Measurements from ENCODE around the gene CPZ.

The CPZ gene

DNA sequence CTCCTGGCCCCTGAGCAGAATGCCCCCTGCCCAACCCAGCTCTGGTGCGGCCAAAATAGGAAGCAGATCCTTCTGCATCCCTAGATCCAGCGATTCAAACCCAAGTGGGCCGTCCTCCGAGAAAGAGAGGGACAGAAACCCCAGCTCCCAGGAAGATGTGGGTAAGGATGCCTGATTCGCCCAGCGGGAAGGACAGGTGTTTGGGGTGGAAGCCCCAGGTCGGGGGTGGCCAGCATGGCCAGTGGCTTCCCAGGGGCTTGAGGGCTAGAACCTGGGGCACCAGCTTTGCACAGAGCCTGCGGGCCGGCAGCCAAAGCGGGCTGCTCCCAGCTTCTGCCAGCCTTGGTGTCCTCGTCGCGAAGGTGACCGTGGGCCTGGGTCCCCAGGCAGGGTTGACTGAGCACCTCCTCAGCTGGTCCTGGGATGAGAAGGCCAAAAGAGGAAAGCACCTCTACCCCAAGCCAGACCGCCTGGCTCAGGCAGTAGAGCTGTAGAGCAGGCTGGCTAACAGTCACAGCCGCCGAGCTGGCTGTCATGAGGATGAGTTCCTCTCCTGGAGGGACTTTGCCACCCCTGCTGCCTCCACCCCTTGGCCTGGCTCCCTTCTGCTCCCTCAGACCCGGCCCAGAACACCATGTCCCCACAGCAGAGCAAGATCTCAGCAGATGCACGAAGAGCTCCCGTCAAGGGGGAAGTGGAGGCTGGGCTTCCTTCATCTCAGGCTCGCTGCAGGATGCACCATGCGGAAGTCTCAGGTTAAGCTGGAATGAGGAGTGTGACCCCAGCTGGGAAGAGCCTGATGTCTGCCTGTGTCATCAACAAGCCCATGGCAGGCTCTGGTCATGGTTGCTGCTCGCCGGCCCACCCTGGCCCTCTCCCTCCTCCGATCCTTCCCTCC is 59.9 kb downstream of the CPZ start:
- no peak for TF ChIP-seq REST (IDR thresholded peaks at IDR 0.05; ENCODE audit: insufficient read depth in 1 of 2, low read depth in 2 of 2, low read length in 2 of 2)
- no peak for TF ChIP-seq SIN3A (IDR thresholded peaks at IDR 0.05; ENCODE audit: borderline replicate concordance, insufficient read depth, low read length)
- no peak for TF ChIP-seq POLR2AphosphoS5 (IDR thresholded peaks at IDR 0.05; ENCODE audit: low read depth, low read length)
- TF ChIP-seq FOXP2 (optimal IDR thresholded peaks at IDR 0.05; ENCODE audit: borderline replicate concordance, extremely low read depth, extremely low read length, insufficient read depth) = no peak
- TF ChIP-seq TAF1 (IDR thresholded peaks at IDR 0.05; ENCODE audit: borderline replicate concordance, insufficient read depth, low read length) = no peak

DNA sequence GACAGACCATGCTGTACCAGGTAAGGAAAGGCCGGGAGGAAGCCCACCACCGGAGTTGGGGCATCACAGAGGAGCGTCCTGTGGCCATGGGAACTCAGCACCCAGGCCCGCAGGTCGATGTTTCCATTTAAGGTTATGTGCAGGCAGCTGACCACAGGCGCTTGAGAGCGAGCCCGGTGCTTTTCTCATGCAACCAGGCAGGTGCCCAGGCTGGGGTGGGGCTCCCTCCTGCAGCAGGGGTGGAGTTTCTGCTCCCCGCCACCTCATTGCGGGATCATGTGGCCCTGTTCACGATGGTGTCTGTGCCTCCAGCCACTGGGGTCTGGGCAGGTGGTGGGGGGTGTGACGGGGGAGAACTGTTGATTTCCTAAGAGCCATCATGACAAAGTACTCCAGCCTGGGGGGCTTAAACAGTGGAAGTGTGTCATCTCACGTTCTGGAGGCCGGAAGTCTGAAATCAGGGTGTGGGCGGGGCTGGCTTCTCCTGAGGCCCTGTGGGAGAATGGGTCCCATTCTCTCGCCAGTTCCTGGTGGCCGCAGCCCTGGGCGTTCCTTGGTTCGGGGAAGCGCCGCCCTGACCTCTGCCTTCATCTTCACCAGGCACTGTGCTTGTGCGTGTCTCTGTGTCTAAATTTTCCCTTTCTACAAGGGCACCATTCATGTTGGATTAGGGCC is 60.9 kb downstream of the CPZ start:
- TF ChIP-seq TAF1 (IDR thresholded peaks at IDR 0.05; ENCODE audit: borderline replicate concordance, insufficient read depth, low read length) (no peak), POLR2AphosphoS5 (IDR thresholded peaks at IDR 0.05; ENCODE audit: low read depth, low read length) (no peak), REST (IDR thresholded peaks at IDR 0.05; ENCODE audit: insufficient read depth in 1 of 2, low read depth in 2 of 2, low read length in 2 of 2) (no peak), SIN3A (IDR thresholded peaks at IDR 0.05; ENCODE audit: borderline replicate concordance, insufficient read depth, low read length) (no peak), FOXP2 (optimal IDR thresholded peaks at IDR 0.05; ENCODE audit: borderline replicate concordance, extremely low read depth, extremely low read length, insufficient read depth) (no peak)

DNA sequence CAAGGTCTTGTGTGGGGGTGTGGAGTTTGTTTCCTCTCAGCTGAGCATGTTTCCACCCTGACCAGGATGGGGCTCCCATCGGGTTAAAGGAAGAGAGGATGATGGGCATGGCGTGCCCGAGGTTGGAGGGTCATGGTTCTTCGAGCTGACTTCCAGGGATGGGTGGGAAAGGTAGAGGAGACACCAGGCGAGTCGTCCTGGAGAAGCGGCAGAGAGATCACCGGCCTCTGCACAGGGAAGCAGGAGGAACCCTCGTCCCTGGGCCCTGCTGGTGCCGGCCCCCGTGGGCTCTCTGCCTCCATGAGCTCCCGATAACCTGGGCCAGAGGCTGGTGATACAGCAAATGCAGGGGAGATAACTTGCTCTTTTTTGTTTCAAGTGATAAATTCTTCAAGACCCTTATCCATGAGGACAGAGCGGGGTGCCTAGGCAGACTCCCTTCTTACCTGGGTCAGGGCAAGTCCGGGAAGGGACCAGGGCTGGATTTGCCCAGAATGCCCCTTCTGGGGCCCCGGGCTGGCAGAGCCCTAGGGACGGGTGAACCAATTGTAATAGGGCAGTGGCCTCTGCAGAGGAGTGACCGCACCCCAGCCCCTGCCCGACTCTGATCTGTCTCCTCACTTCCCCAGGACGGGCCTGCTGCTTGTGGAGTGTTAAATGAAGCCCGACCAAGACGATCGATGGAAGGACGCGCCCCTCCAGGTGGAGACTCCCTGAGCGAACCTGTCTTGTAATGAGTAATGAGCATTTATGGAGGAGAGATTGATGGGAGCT is 63.0 kb downstream of the CPZ start:
- TF ChIP-seq POLR2AphosphoS5 (IDR thresholded peaks at IDR 0.05; ENCODE audit: low read depth, low read length) (no peak), SIN3A (IDR thresholded peaks at IDR 0.05; ENCODE audit: borderline replicate concordance, insufficient read depth, low read length) (no peak), FOXP2 (optimal IDR thresholded peaks at IDR 0.05; ENCODE audit: borderline replicate concordance, extremely low read depth, extremely low read length, insufficient read depth) (no peak), REST (IDR thresholded peaks at IDR 0.05; ENCODE audit: insufficient read depth in 1 of 2, low read depth in 2 of 2, low read length in 2 of 2) (no peak), TAF1 (IDR thresholded peaks at IDR 0.05; ENCODE audit: borderline replicate concordance, insufficient read depth, low read length) (no peak)

GRCh38 chr4:8656185-8656517 is 63.6 kb downstream of the CPZ start:
- no peak for TF ChIP-seq REST (IDR thresholded peaks at IDR 0.05; ENCODE audit: insufficient read depth in 1 of 2, low read depth in 2 of 2, low read length in 2 of 2)
- no peak for TF ChIP-seq POLR2AphosphoS5 (IDR thresholded peaks at IDR 0.05; ENCODE audit: low read depth, low read length)
- no peak for TF ChIP-seq TAF1 (IDR thresholded peaks at IDR 0.05; ENCODE audit: borderline replicate concordance, insufficient read depth, low read length)
- no peak for TF ChIP-seq SIN3A (IDR thresholded peaks at IDR 0.05; ENCODE audit: borderline replicate concordance, insufficient read depth, low read length)
- no peak for TF ChIP-seq FOXP2 (optimal IDR thresholded peaks at IDR 0.05; ENCODE audit: borderline replicate concordance, extremely low read depth, extremely low read length, insufficient read depth)

Data from PFSK-1 (cell line).